IPS-18c (cell line): ENCODE results near the gene CACNA1I.

ENCODE experiments used
- H3K4me3 ChIP-seq: 2 replicates; pipeline ENCODE4 v1.7.0; 2013; ENCODE audit warnings: low read depth, mild to moderate bottlenecking, low read length, moderate library complexity; ENCODE audit not compliant: insufficient read depth
- H3K9me3 ChIP-seq: one replicate; pipeline ENCODE4 v1.6.1; 2013; ENCODE audit warnings: mild to moderate bottlenecking, low read length, moderate library complexity; ENCODE audit not compliant: control insufficient read depth, insufficient read depth

The CACNA1I gene

DNA sequence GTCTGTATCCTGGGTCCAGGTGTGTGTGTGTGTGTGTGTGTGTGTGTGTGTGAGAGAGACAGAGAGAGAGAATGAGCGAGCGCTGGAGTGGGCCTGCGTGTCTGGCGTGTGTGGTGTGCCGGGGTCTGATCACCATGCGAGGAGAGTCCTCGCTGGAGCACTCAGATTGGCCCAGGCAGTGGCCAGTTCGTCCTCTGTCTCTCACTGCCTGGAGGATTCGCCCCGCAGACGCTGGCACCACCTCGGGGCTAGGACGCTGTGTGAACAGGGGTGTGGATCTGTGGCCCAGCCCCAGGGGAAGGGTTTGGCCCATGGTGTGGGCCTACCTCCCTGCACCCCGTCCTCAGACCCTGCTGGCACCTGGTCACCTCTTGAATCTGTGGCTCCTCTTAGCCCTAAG, 11.6 kb upstream of the CACNA1I start:
- Histone ChIP-seq H3K9me3 (no peaks in the 10 kb centered on the region), H3K4me3 (no peak overlapping the region)

DNA sequence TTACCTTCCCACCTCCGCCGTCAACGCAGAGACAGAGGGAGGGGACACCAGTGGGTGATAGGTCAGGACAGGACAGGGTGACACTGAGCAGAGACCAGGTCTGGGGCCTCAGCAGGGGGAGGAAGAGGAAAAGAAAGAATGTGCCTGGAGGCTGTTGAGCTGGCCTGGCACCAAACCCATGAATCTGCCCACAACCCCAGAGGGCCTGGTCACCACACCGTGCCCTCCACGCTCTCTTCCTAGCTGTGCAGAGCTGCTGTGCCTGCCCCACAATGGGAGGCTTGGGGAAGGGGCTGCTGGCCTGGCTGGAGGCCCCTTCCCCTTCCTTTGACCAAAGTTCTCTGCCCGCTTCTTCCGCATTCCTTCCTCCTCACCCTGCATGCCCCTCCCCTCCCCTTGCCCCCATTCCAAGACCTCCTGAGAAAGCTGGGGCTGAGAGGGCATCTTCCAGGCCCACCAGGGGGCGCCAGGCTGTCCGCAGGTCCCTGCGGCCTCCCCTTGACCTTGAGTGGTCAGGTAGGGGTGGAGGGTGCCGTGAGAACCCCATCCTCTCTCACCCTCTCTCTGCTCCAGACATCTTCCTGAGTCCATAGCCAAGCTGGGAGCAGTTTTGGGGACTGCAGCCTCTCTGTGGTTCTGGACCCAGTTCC, 11.0 kb upstream of the CACNA1I start:
- Histone ChIP-seq H3K9me3 (no peaks in the 10 kb centered on the region), H3K4me3 (no peak overlapping the region)

GRCh38 chr22:39560127-39560526, 10.4 kb upstream of the CACNA1I start:
- no peaks in the 10 kb centered on the region for H3K9me3 ChIP-seq
- H3K4me3 ChIP-seq = no peak overlapping the region

GRCh38 chr22:39562839-39563489, 7.6 kb upstream of the CACNA1I start:
- H3K4me3 ChIP-seq = no peak overlapping the region
- no peaks in the 10 kb centered on the region for H3K9me3 ChIP-seq

- Histone ChIP-seq H3K9me3 (no peaks in the 10 kb centered on the region), H3K4me3 (no peak overlapping the region)
Measured at GRCh38 chr22:39563571-39564428, 6.8 kb upstream of the CACNA1I start.

DNA sequence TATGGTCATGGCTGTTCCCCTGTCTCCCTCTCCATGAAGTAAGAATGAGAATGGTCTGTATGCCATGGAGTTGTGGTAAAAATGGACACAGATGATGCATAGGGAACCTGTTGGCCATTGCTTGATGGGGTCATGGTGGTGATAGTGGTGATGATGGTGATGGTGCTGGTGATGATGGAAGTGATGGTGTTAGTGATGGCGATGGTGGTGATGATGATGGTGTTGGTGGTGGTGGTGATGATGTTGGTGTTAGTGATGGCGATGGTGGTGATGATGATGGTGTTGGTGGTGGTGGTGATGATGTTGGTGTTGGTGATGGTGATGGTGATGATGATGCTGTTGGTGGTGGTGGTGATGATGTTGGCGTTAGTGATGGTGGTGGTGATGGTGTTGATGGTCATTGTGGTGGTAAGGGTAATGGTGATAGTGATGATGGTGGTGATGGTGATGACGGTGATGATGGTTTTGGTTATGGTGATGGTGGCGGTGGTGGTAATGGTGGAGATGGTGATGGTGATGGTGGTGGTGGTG, 5.1 kb upstream of the CACNA1I start:
- Histone ChIP-seq H3K9me3 (no peaks in the 10 kb centered on the region), H3K4me3 (no peak overlapping the region)

- no peak overlapping the region for H3K4me3 ChIP-seq
- no peaks in the 10 kb centered on the region for H3K9me3 ChIP-seq
Measured at GRCh38 chr22:39567135-39567946, 3.2 kb upstream of the CACNA1I start.

DNA sequence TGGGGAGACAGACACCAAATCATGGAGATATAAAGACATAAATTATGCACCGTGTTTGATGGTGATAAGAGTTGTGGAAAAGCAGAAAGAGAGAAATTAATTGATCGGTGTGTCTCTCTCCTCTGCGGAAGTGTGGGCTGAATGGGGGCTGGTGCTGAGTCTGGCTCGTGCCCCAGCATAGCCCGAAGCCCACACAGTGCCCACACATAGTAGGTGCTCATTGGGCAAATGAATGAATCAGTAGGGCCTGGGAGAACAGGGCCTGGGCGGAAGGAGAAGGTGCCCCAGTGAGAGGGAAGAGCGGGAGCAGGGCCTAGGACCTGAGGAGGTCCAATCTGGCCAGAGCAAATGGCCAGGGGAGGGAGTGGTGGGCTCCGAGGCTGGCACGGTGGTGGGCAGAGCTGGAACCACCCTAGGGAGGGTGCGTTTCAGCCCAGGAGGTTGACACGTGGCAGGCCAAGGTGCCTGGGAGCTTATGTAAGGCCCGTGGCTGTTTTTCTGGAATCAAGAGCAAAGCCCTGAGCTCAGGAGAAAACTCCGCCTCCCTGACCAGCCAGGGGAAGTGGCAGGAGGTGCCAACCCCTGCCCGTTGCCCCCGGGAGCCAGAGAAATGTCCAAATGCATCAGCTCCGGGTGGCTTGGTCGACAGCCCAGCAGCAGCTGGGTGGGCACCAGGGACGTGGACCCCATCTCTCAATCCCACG, 2.1 kb upstream of the CACNA1I start:
- Histone ChIP-seq H3K9me3 (no peaks in the 10 kb centered on the region), H3K4me3 (no peak overlapping the region)

DNA sequence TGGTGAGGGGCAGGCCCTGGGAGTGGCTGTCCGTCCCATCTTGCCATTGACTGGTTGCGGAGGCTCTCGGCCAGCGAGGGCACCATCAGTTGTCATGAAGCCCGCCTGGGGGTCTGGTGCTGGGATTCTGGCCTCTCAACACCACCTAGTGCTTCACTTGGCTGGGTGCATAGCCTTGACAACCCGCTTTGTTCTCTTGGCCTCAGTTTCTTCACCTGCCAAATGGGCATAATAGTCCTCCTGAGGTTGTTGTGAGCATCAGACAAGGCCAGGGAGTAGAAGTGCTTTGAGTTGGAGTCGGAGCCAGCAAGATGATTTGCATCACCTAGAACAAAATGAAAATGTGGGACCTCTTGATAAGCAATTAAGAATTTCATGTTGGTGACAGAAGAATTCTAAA, 1.5 kb upstream of the CACNA1I start:
- Histone ChIP-seq H3K4me3 (no peak overlapping the region), H3K9me3 (no peaks in the 10 kb centered on the region)

DNA sequence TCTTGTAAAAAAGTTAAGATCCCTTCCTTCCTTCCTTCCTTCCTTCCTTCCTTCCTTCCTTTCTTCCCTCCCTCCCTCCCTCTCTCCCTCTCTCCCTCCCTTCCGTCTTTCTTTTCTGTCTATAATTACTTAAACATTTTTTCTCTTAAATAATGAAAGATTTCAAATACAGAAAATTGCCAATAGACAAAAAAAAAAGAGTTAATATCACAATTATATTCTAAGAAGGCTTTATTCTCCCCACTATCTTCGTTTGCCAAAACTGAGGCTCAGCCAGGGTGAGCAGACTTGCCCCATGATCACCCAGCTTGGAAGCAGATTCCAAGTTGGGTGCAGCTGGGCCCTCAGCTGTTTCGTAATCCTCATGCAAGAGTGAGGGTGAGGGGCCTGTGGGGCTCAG, 327 bp upstream of the CACNA1I start:
- Histone ChIP-seq H3K9me3 (no peaks in the 10 kb centered on the region), H3K4me3 (no peak overlapping the region)

DNA sequence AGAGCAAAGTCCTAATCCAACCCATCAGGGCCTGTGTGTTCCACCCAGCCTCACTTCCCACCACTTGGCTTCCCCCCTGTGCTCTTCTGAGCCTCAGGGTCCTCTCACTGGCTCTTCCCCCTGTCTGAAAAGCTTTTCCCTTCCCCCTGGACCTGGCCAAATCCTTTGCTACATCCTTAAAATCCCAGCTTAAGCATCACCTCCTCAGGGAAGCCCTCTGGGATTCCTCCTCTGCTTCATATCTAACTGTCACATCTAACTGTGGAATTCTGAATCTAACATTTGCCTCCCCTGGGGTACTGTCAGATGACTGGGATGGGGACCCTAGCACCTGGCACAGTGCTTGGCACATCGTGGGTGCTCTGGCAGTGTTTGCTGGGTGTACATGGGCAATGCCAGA, 985 bp downstream of the CACNA1I start:
- Histone ChIP-seq H3K9me3 (no peaks in the 10 kb centered on the region), H3K4me3 (no peak overlapping the region)

GRCh38 chr22:39574779-39575551, 4.4 kb downstream of the CACNA1I start:
- no peaks in the 10 kb centered on the region for H3K9me3 ChIP-seq
- H3K4me3 ChIP-seq = no peak overlapping the region

- no peaks in the 10 kb centered on the region for H3K9me3 ChIP-seq
- no peak overlapping the region for H3K4me3 ChIP-seq
Measured at GRCh38 chr22:39575552-39575825, 4.9 kb downstream of the CACNA1I start.

DNA sequence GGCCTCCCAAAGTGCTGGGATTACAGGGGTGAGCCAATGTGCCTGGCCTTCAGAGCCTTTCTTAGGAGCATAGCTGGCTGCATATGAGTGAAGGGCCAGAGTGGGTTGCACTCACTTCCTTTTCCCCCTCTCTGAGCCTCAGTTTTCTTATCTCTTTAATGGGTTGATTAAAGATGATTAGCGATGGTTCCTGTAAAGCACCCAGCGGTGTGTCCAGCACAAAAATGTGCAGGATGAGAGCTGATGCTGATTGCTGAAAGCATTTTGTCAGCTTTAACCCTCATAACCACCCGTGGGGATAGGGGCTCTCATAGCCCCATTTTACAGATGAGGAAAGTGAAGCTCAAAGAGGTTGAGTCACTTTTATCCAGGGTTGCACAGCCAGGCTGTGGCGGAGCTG, 5.5 kb downstream of the CACNA1I start:
- H3K9me3 ChIP-seq = no peaks in the 10 kb centered on the region
- no peak overlapping the region for H3K4me3 ChIP-seq

DNA sequence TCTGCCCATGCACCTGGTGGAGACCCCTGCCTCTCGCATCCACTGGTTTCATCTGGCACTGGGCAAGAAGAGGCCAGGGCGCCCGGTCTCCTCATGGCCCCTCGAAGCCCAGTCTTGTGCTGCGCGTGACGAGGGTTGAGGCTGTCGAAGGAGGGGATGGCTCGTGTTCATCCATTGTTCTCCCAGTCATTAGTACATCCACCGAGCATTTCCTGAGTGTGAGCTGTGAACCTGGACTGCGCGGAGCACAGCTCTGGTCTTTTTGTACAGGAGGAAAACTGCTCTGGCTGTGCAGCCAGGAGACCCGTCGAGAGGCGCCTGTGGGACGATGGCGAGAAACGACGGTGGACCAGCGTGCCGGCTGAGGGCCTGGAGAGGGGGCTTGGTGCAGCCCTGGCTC, 6.8 kb downstream of the CACNA1I start:
- H3K4me3 ChIP-seq = no peak overlapping the region
- H3K9me3 ChIP-seq = no peaks in the 10 kb centered on the region

- no peak overlapping the region for H3K4me3 ChIP-seq
Measured at GRCh38 chr22:39577900-39578299, 7.3 kb downstream of the CACNA1I start.

More at GRCh38 chr22:39577900-39578299, 7.3 kb downstream of the CACNA1I start:
- no peaks in the 10 kb centered on the region for H3K9me3 ChIP-seq
